ENCODE data around the gene RAB31. TPM values are rescaled to one million over a fixed set of nuclear protein-coding genes. Genes with fewer than 3 reads are reported as not detected.

The RAB31 gene
- polyA plus RNA-seq, 1 of the 3 experiments (the other 2 are of a cell fraction): 23.0 TPM

- Histone ChIP-seq H3K4me3 (ENCODE audit: low read depth in 2 of 2, low read length in 1 of 2) (no peak overlapping the region), H3K9me2 (no peaks in the 10 kb centered on the region), H3F3A (replicated peaks; ENCODE audit: insufficient read depth) (peaks cover 3% of the 10 kb centered on the region), H3K27me3 (ENCODE audit: insufficient read depth) (no peaks in the 10 kb centered on the region), H4K20me1 (ENCODE audit: insufficient read depth) (no peaks in the 10 kb centered on the region), H2AFZ (ENCODE audit: low read depth) (no peak overlapping the region), H3K27ac (ENCODE audit: low read depth in 2 of 2, low read length in 1 of 2) (no peak overlapping the region), H3K36me3 (replicated peaks in 1 of 2; ENCODE audit: control insufficient read depth in 1 of 2, insufficient read depth in 2 of 2, low read length in 1 of 2) (no peaks in the 10 kb centered on the region), H3K9ac (no peak overlapping the region), H3K4me2 (no peak overlapping the region), H3K79me2 (ENCODE audit: insufficient read depth) (no peaks in the 10 kb centered on the region), H3K9me3 (peaks cover 4% of the 10 kb centered on the region; the same call in 1 of the 2 replicates), H3K4me1 (ENCODE audit: control insufficient read depth in 1 of 2, insufficient read depth in 2 of 2, low read depth in 1 of 2, low read length in 1 of 2) (no peaks in the 10 kb centered on the region; a peak in 1 of 4 replicates)
- DNase-seq: no peak
- WGBS (ENCODE audit: low lambda C conversion rate): 73% methylated on average over 15 of the region's 17 CpGs
- ChIA-PET POLR2A (no interaction called here), CTCF (interaction anchor here (0.6 kb wide), 1 partner anchor 58 kb away, joined by 3 read pairs; no protein-coding TSS in a partner anchor)
- TF ChIP-seq SIN3A (IDR thresholded peaks at IDR 0.05; ENCODE audit: borderline replicate concordance, low read depth, low read length) (no peak), NFIC (IDR thresholded peaks at IDR 0.05; ENCODE audit: borderline replicate concordance) (no peak), GATA2 (CRISPR knock-in tag; IDR thresholded peaks at IDR 0.05) (no peak), TCF12 (IDR thresholded peaks at IDR 0.05) (no peak), RFX5 (IDR thresholded peaks at IDR 0.05; ENCODE audit: low read length) (no peak), TAF1 (IDR thresholded peaks at IDR 0.05; ENCODE audit: borderline replicate concordance, low read depth, low read length) (no peak)
Observed at GRCh38 chr18:9679125-9679524, 29.0 kb upstream of the RAB31 start.

- DNase-seq: no peak
- Histone ChIP-seq H3K4me3 (ENCODE audit: low read depth in 2 of 2, low read length in 1 of 2) (no peak overlapping the region), H4K20me1 (ENCODE audit: insufficient read depth) (no peaks in the 10 kb centered on the region), H3K4me2 (no peak overlapping the region), H3K36me3 (replicated peaks in 1 of 2; ENCODE audit: control insufficient read depth in 1 of 2, insufficient read depth in 2 of 2, low read length in 1 of 2) (no peaks in the 10 kb centered on the region), H3K9me2 (no peaks in the 10 kb centered on the region), H3K27ac (ENCODE audit: low read depth in 2 of 2, low read length in 1 of 2) (no peak overlapping the region), H3K9ac (no peak overlapping the region), H3K4me1 (ENCODE audit: control insufficient read depth in 1 of 2, insufficient read depth in 2 of 2, low read depth in 1 of 2, low read length in 1 of 2) (no peaks in the 10 kb centered on the region; a peak in 1 of 4 replicates), H3K9me3 (peaks cover 4% of the 10 kb centered on the region; the same call in 1 of the 2 replicates), H3F3A (replicated peaks; ENCODE audit: insufficient read depth) (peaks cover 3% of the 10 kb centered on the region), H3K79me2 (ENCODE audit: insufficient read depth) (no peaks in the 10 kb centered on the region), H2AFZ (ENCODE audit: low read depth) (no peak overlapping the region), H3K27me3 (ENCODE audit: insufficient read depth) (no peaks in the 10 kb centered on the region)
- TF ChIP-seq PBX3 (IDR thresholded peaks at IDR 0.05) (no peak), GABPA (IDR thresholded peaks at IDR 0.05; ENCODE audit: low read depth) (no peak), TCF12 (IDR thresholded peaks at IDR 0.05) (no peak), RCOR1 (IDR thresholded peaks at IDR 0.05; ENCODE audit: low read length) (no peak), ZBTB33 (IDR thresholded peaks at IDR 0.05; ENCODE audit: borderline replicate concordance, low read depth) (no peak), CTCF (IDR thresholded peaks at IDR 0.05) (no peak), SIN3A (IDR thresholded peaks at IDR 0.05; ENCODE audit: borderline replicate concordance, low read depth, low read length) (no peak), EP300 (IDR thresholded peaks at IDR 0.05; ENCODE audit: borderline replicate concordance in 1 of 2, low read depth in 1 of 2, low read length in 1 of 2) (no peak), MAX (IDR thresholded peaks at IDR 0.05; ENCODE audit: low read depth) (no peak), NRF1 (IDR thresholded peaks at IDR 0.05; ENCODE audit: low read depth, low read length) (no peak)
- 45% methylated on average over 1 of the region's 1 CpG for WGBS (ENCODE audit: low lambda C conversion rate)
- POLR2A ChIA-PET: no interaction called here
- CTCF ChIA-PET: no interaction called here
Observed at GRCh38 chr18:9681217-9681616, 26.9 kb upstream of the RAB31 start.

Measured in SK-N-SH (cell line).